Activated naive CD4-positive, alpha-beta T cell (primary cell): ENCODE results near the gene GPN3.
A peak's percentile ranks its signal among the peaks of the same experiment; 100 is the strongest.
"Not testable (repeated sequence)": the region's sequence is repeated elsewhere in the genome, so short reads cannot be mapped to it uniquely, and the experiment has no call there.

Experiments used
- DNase-seq, 4 experiments: peaks; one replicate each; lab custom pipeline; 2025; lab: John Stamatoyannopoulos, UW

Gene GPN3

GRCh38 chr12:110444455-110444854, 23.6 kb downstream of the GPN3 start:
- no peak for DNase-seq

GRCh38 chr12:110436231-110436630, 31.8 kb downstream of the GPN3 start:
- no peak for DNase-seq

- DNase-seq: no peak
Measured at GRCh38 chr12:110431957-110432587, 36.0 kb downstream of the GPN3 start.

- not testable (repeated sequence) for DNase-seq
Measured at GRCh38 chr12:110429676-110430075, 38.4 kb downstream of the GPN3 start.

- no peak for DNase-seq
Measured at GRCh38 chr12:110426406-110426805, 41.7 kb downstream of the GPN3 start.

DNA sequence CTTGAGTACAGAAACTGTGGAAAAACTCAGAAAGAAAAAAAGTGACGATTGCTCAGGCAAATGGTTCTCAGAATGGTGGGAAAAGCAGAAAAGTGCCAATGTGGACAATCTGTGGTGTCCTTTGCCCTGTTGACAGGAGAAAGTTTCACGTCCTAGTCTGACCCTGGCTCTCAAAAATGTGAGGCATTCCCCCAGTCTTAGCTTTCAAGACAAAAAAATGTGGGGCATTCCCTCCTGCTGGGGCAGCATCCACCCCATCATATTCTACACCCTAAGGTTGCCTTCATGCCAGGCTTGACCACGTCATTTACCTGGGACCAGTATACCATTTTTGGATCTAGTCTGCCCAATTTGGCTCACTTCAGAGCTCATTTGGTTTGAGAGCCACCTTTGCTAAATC, 43.8 kb downstream of the GPN3 start:
- no peak for DNase-seq

DNA sequence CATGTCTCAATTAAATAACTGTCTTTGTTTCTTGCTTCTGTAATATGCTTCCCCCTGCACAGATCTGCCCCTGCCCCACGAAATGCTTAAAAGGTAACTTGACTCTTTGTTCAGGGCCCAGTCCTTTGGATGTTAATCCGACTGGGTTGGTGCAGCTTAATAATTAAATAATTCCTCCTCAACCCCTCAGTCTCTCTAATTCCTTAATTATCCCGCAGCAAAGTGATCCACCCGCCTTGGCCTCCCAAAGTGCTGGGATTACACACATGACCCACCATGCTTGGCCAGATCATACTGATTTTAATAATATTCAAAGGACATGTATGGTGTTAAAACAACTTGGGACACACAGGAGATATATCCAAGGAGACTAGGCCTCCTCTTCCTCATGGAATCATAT, 46.4 kb downstream of the GPN3 start:
- no peak for DNase-seq

DNA sequence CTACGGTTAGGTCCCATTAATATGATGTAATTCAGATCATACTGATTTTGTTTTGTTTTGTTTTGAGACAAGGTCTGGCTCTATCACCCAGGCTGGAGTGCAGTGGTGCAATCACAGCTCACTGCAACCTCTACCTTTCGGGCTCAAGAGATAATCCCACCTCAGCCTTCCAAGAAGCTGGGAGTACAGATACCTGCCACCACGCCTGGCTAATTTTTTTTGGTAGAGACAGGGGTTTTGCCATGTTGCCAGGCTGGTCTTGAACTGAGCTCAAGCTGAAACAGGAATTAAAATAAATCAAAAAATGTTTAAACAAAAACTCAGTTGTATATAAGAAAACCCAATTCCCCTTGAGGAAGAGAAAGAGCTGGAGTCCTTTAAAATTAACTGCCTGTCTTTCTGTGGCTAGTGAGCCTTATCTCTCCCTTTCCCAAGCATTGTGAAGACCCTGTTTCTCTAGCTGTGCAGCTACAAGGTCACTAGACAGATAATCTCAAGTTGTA, 46.8 kb downstream of the GPN3 start:
- no peak for DNase-seq

DNA sequence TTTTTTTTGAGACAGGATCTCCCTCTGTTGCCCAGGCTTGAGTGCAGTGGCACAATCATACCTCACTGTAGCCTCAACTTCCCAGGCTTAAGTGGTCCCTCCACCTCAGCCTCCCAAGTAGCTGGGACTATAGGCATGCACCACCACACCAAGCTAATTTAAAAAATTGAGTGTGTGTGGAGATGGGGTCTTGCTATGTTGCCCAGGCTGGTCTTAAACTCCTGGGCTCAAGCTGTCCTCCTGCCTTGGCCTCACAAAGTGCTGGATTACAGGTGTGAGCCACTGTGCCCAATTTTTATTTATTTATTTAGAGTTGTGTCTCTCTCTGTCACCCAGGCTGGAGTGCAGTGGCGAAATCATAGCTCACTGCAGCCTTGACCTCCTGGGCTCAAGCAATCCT, 47.4 kb downstream of the GPN3 start:
- not testable (repeated sequence) for DNase-seq

- DNase-seq: not testable (repeated sequence)
Measured at GRCh38 chr12:110417113-110417512, 50.9 kb downstream of the GPN3 start.

GRCh38 chr12:110410086-110410485, 58.0 kb downstream of the GPN3 start:
- DNase-seq: not testable (repeated sequence)

DNA sequence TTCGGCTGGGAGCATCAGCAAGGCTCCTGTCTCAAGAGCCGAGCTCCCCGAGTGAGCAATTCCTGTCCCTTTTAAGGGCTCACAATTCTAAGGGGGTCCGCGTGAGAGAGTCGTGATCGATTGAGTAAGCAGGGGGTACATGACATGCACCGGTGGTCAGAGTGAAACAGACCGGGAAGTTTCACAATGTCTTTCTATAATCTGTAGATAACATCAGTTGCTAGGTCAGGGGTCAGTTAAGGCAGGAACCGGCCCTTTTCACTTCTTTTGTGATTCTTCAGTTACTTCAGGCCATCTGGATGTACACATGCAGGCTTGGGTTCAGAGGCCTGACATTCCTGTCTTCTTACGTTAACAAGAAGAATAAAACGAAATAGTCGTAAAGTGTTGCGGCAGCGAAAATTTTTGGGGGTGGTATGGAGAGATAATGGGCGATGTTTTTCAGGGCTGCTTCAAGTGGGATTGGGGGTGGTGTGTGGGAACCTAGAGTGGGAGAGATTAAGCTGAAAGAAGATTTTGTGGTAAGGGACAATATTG, 62.9 kb downstream of the GPN3 start:
- not testable (repeated sequence) for DNase-seq

GRCh38 chr12:110403976-110404682, 63.9 kb downstream of the GPN3 start:
- peak; percentile 36 to 71 (median 58) for DNase-seq

- DNase-seq: peak; percentile 67 to 78 (median 70)
Measured at GRCh38 chr12:110403146-110403975, 64.7 kb downstream of the GPN3 start, which contains the start of gene ANAPC7. TSS of gene ANAPC7 (minus strand) at chr12:110403708. CDS start at chr12:110403627, 81 bp downstream.
